ENCODE data around the gene DZIP3.

DZIP3 gene

DNA sequence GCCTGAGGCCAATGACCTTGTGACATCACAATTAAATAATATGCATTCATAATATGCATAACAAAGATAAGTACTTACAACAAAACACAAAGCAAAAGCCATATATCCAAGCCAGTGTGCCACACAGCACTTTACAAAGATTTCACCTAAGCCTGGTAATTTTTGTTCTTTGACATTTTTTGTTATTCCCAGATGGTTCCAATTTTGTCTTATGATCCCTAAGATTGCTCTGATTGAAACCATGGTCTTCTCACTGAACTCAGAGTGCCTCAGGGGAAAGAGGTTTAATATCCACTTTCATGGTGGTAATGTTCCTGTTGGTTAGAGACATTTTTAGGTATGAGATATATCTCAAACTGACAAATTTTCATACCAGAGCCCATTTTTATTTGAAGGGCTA, 138.6 kb downstream of the DZIP3 start:
- DNase-seq (ENCODE audit: low read depth, low spot score), result no peak
- H3K4me3 ChIP-seq (ENCODE audit: low read depth, low read length), result no peak overlapping the region
- TF ChIP-seq, protein P1, sequence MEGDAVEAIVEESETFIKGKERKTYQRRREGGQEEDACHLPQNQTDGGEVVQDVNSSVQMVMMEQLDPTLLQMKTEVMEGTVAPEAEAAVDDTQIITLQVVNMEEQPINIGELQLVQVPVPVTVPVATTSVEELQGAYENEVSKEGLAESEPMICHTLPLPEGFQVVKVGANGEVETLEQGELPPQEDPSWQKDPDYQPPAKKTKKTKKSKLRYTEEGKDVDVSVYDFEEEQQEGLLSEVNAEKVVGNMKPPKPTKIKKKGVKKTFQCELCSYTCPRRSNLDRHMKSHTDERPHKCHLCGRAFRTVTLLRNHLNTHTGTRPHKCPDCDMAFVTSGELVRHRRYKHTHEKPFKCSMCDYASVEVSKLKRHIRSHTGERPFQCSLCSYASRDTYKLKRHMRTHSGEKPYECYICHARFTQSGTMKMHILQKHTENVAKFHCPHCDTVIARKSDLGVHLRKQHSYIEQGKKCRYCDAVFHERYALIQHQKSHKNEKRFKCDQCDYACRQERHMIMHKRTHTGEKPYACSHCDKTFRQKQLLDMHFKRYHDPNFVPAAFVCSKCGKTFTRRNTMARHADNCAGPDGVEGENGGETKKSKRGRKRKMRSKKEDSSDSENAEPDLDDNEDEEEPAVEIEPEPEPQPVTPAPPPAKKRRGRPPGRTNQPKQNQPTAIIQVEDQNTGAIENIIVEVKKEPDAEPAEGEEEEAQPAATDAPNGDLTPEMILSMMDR (IDR thresholded peaks at IDR 0.05; ENCODE audit: low read depth, low read length), result no peak
- in situ Hi-C loops (cut with HindIII; ENCODE audit: low sequenced_read_pairs), result no loop called here

DNA sequence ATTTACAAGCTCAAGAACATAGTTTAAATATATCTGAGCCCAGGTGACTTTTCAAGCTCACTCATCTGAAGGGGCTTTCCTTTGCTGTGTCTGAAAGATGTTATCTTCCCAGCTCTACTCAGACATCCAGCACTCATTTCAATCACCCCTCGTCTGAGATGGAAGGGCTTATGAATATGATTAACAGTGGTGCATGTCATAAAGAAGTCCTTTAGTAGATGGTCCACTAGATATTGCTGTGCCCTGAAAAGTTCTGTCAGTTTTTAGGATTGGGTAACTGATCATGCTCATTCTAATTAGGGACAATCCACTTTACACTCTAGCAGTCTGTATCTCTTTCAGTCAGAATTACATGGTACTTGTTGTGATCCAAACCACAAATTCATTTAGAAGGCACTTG, 139.4 kb downstream of the DZIP3 start:
- DNase-seq (ENCODE audit: low read depth, low spot score), result no peak
- in situ Hi-C loops (cut with HindIII; ENCODE audit: low sequenced_read_pairs), result no loop called here
- H3K4me3 ChIP-seq (ENCODE audit: low read depth, low read length), result no peak overlapping the region
- TF ChIP-seq, protein P1 (IDR thresholded peaks at IDR 0.05; ENCODE audit: low read depth, low read length), result no peak

DNA sequence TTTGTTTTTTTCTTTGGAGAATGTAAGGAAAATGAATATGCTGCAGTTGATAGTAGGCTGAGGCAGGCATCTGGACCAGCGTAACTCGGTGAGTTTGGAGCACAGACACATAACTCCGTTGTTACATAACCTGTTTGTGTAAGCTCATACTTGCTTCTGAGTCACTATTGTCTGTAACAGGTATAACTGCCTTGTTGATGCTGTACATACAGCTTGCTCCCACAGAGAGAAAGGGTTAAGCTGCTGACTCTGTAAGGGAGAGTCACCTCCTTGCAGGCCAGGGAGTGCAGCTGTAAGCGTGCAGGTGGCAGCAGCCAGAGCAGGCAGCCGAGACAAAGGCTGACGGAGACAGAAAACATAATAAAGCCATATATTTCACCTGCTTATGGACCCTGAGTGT, 147.3 kb downstream of the DZIP3 start:
- DNase-seq (ENCODE audit: low read depth, low spot score), result no peak
- in situ Hi-C loops (cut with HindIII; ENCODE audit: low sequenced_read_pairs), result no loop called here
- no peak overlapping the region for H3K4me3 ChIP-seq (ENCODE audit: low read depth, low read length)
- TF ChIP-seq, protein P1 (IDR thresholded peaks at IDR 0.05; ENCODE audit: low read depth, low read length), result no peak

DNA sequence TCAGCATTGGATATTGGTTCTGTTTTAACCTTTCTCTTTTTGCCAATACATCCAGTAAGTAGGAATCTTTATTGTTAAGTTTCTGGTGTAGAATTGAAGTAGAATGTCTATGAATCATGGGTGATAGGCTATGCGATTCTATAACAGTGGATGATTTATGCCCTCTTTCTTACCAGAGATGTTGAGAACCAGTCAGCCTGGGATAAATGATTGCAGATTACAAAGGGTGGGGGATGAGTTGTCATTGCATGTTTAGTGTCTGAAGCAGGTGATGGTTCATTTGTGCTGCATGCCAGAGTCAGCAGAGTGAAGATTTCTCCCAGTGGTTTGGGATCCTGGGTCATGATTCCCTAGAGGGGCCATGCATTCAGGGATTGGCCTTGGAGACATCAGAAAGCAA, 153.4 kb downstream of the DZIP3 start:
- no peak for DNase-seq (ENCODE audit: low read depth, low spot score)
- in situ Hi-C loops (cut with HindIII; ENCODE audit: low sequenced_read_pairs), result no loop called here
- no peak overlapping the region for H3K4me3 ChIP-seq (ENCODE audit: low read depth, low read length)
- TF ChIP-seq, protein P1 (IDR thresholded peaks at IDR 0.05; ENCODE audit: low read depth, low read length), result no peak

Measured in astrocyte of the spinal cord (primary cell).